ENCODE measurements around the gene ZNF747.

GRCh38 chr16:30526823-30527634, 7.6 kb downstream of the ZNF747 start:
- TF ChIP-seq, protein P1, sequence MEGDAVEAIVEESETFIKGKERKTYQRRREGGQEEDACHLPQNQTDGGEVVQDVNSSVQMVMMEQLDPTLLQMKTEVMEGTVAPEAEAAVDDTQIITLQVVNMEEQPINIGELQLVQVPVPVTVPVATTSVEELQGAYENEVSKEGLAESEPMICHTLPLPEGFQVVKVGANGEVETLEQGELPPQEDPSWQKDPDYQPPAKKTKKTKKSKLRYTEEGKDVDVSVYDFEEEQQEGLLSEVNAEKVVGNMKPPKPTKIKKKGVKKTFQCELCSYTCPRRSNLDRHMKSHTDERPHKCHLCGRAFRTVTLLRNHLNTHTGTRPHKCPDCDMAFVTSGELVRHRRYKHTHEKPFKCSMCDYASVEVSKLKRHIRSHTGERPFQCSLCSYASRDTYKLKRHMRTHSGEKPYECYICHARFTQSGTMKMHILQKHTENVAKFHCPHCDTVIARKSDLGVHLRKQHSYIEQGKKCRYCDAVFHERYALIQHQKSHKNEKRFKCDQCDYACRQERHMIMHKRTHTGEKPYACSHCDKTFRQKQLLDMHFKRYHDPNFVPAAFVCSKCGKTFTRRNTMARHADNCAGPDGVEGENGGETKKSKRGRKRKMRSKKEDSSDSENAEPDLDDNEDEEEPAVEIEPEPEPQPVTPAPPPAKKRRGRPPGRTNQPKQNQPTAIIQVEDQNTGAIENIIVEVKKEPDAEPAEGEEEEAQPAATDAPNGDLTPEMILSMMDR (IDR thresholded peaks at IDR 0.05): peak in 4 of 6 experiments; percentile 25 to 44 (median 29)
- TF ChIP-seq POLR2A (IDR thresholded peaks at IDR 0.05): peak in 1 of 2 donors; percentile 82
